HG03280 (cell line): Measurements from ENCODE around the gene ENGASE.
"Not testable (repeated sequence)": the region's sequence is repeated elsewhere in the genome, so short reads cannot be mapped to it uniquely, and the experiment has no call there.

ENCODE experiments used
- ATAC-seq: cut with Tn5 transposase; IDR thresholded peaks from one replicate; pipeline ENCODE4 v1.9.1; 2021; ENCODE audit warnings: mild to moderate bottlenecking, moderate library complexity; ENCODE audit not compliant: unreplicated experiment

The ENGASE gene

GRCh38 chr17:79074649-79075445, at the start of gene ENGASE:
TSS of gene ENGASE (plus strand) at chr17:79074824. CDS start at chr17:79074945, 121 bp downstream.
- peak; percentile 89 for ATAC-seq

- ATAC-seq = no peak
Observed at GRCh38 chr17:79024901-79025737, 49.5 kb upstream of the ENGASE start.

GRCh38 chr17:79026376-79027273, 48.0 kb upstream of the ENGASE start:
- ATAC-seq = no peak

- no peak for ATAC-seq
Observed at GRCh38 chr17:79027274-79027924, 47.2 kb upstream of the ENGASE start.

- ATAC-seq = no peak
Observed at GRCh38 chr17:79027925-79028491, 46.6 kb upstream of the ENGASE start.

GRCh38 chr17:79028496-79029326, 45.9 kb upstream of the ENGASE start:
- ATAC-seq = no peak

GRCh38 chr17:79029327-79030009, 45.2 kb upstream of the ENGASE start:
- no peak for ATAC-seq

- not testable (repeated sequence) for ATAC-seq
Observed at GRCh38 chr17:79030636-79031035, 44.0 kb upstream of the ENGASE start.

- no peak for ATAC-seq
Observed at GRCh38 chr17:79031996-79032875, 42.4 kb upstream of the ENGASE start.

GRCh38 chr17:79033046-79033616, 41.5 kb upstream of the ENGASE start:
- ATAC-seq = no peak

- no peak for ATAC-seq
Observed at GRCh38 chr17:79033741-79034501, 40.7 kb upstream of the ENGASE start.

GRCh38 chr17:79034931-79035485, 39.6 kb upstream of the ENGASE start:
- no peak for ATAC-seq

- ATAC-seq = no peak
Observed at GRCh38 chr17:79035686-79036085, 38.9 kb upstream of the ENGASE start.

- ATAC-seq = no peak
Observed at GRCh38 chr17:79036181-79036580, 38.4 kb upstream of the ENGASE start.

GRCh38 chr17:79036596-79036995, 38.0 kb upstream of the ENGASE start:
- no peak for ATAC-seq

GRCh38 chr17:79038545-79039135, 36.0 kb upstream of the ENGASE start:
- no peak for ATAC-seq
